K562 (cell line): Measurements from ENCODE around the gene NPIPA5. TPM values are rescaled to one million over a fixed set of nuclear protein-coding genes. Genes with fewer than 3 reads are reported as not detected.

Source experiments
- ATAC-seq: fragments of 200-7000 bp; cut with Tn5 transposase; 3 replicates; pipeline ENCODE4 v1.9.1; 2020; ENCODE audit warnings: moderate library complexity
- BruUV-seq: library from RNA; stranded (reverse); fragments of 400-500 nt; replicated peaks from 2 replicates; lab custom pipeline; 2021; lab: Mats Ljungman, UMichigan
- CTCF ChIA-PET: fragments of 300-600 bp; formaldehyde crosslinking; extraction: SDS; loops from one replicate; lab custom pipeline; 2021; ENCODE audit warnings: low intra/inter-chr PET ratio; lab: Yijun Ruan, JAX
- POLR2A ChIA-PET: fragments of 300-600, 350-650 bp; sonication (Branson Sonifier 250); formaldehyde crosslinking; extraction: SDS; loops from one replicate; lab custom pipeline; 2021; ENCODE audit warnings: antibody characterized with exemption, inconsistent platforms; lab: Yijun Ruan, JAX
- DNase-seq, 4 experiments: peaks; one replicate each; pipeline versions ENCODE4 v3.0.0 to v3.0.0-alpha.2; 2011 to 2018; ENCODE audit warnings: low spot score in 3 of 4, mixed read lengths in 3 of 4; ENCODE audit errors: extremely low read depth in 1 of 4
- FAIRE-seq: peaks from 2 replicates; lab custom pipeline; 2011; peaks lifted over from hg19 to GRCh38; lab: Jason Lieb, UNC
- H2AFZ ChIP-seq: 2 replicates; pipeline ENCODE4 v1.6.0; 2011; ENCODE audit warnings: low read depth, low read length, control low read depth, inconsistent platforms
- H3K27ac ChIP-seq: fragments of 200-600 bp; 3 replicates; pipeline ENCODE4 v1.8.0; 2011; ENCODE audit warnings: low read depth, mild to moderate bottlenecking, control low read depth, inconsistent platforms, low read length, moderate library complexity, mixed read lengths; ENCODE audit errors: extremely low read depth
- H3K27me3 ChIP-seq, 2 experiments: fragments of 300-600 bp in 1 of 2; 2 replicates in 1 of 2; 3 replicates in 1 of 2; pipeline versions ENCODE4 v1.6.0 to v1.8.0; 2011; ENCODE audit warnings: inconsistent platforms in 2 of 2, low read length in 2 of 2, mild to moderate bottlenecking in 1 of 2, mixed read lengths in 1 of 2, moderate library complexity in 1 of 2; ENCODE audit not compliant: control insufficient read depth in 2 of 2, insufficient read depth in 2 of 2
- H3K36me3 ChIP-seq: fragments of 300-600 bp; 3 replicates; pipeline ENCODE4 v1.8.0; 2011; ENCODE audit warnings: mild to moderate bottlenecking, low read length, inconsistent platforms; ENCODE audit not compliant: control insufficient read depth, insufficient read depth
- H3K4me1 ChIP-seq, 2 experiments: fragments of 200-600 bp in 1 of 2; replicated peaks in 1 of 2; 2 replicates in 1 of 2; 3 replicates in 1 of 2; pipeline versions ENCODE4 v1.5.1 to v1.8.0; 2011; ENCODE audit warnings: inconsistent platforms in 2 of 2, low read length in 2 of 2, mild to moderate bottlenecking in 1 of 2, mixed read lengths in 1 of 2, moderate library complexity in 1 of 2; ENCODE audit not compliant: control insufficient read depth in 2 of 2, insufficient read depth in 2 of 2
- H3K4me2 ChIP-seq: 2 replicates; pipeline ENCODE4 v1.6.1; 2011; ENCODE audit warnings: low read length, control low read depth, inconsistent platforms, mixed read lengths; ENCODE audit not compliant: insufficient read depth
- H3K4me3 ChIP-seq: fragments of 200-600 bp; sonication (generic), shearing (Covaris generic); 2 replicates; pipeline ENCODE4 v1.5.1; 2016; ENCODE audit warnings: control low read depth, inconsistent platforms
- H3K79me2 ChIP-seq: fragments of 200-600 bp; 3 replicates; pipeline ENCODE4 v1.8.0; 2011; ENCODE audit warnings: low read length, inconsistent platforms; ENCODE audit not compliant: control insufficient read depth, insufficient read depth
- H3K9ac ChIP-seq, 2 experiments: 2 replicates each; pipeline versions ENCODE4 v1.6.0 to v1.6.1; 2011; ENCODE audit warnings: low read depth in 2 of 2, low read length in 2 of 2, control low read depth in 1 of 2, inconsistent platforms in 1 of 2, mild to moderate bottlenecking in 1 of 2, mixed read lengths in 1 of 2; ENCODE audit not compliant: insufficient read depth in 1 of 2
- H3K9me1 ChIP-seq: one replicate; pipeline ENCODE4 v1.6.0; 2011; ENCODE audit warnings: inconsistent platforms, mild to moderate bottlenecking, low read length, moderate library complexity; ENCODE audit not compliant: control insufficient read depth, insufficient read depth
- H3K9me3 ChIP-seq: replicated peaks from 2 replicates; pipeline ENCODE4 v1.5.1; 2011; ENCODE audit warnings: low read depth, low read length, inconsistent platforms; ENCODE audit not compliant: control insufficient read depth, insufficient read depth
- H4K20me1 ChIP-seq: replicated peaks from 2 replicates; pipeline ENCODE4 v1.6.1; 2011; ENCODE audit warnings: low read length, inconsistent platforms, mixed read lengths; ENCODE audit not compliant: control insufficient read depth, insufficient read depth
- E2F6 ChIP-seq, 2 experiments: IDR thresholded peaks; 2 replicates each; pipeline ENCODE4 v1.6.1; 2011; ENCODE audit warnings: borderline replicate concordance in 1 of 2, control low read depth in 1 of 2, low read depth in 1 of 2, low read length in 1 of 2, mild to moderate bottlenecking in 1 of 2, mixed read lengths in 1 of 2, moderate library complexity in 1 of 2; ENCODE audit not compliant: insufficient read depth in 1 of 2, insufficient read length in 1 of 2, poor library complexity in 1 of 2, severe bottlenecking in 1 of 2; ENCODE audit errors: extremely low read depth in 1 of 2
- L3MBTL2 ChIP-seq: fragments of 450-650 bp; IDR thresholded peaks from 2 replicates; pipeline ENCODE4 v1.6.1; 2016; ENCODE audit warnings: mild to moderate bottlenecking, moderate library complexity
- MAFG ChIP-seq: fragments of 450-650 bp; conservative IDR thresholded peaks from 2 replicates; pipeline ENCODE4 v1.6.1; 2016; ENCODE audit warnings: missing genetic modification characterization, missing compliant biosample characterization
- NCOA1 ChIP-seq: fragments of 450-650 bp; IDR thresholded peaks from 2 replicates; pipeline ENCODE4 v1.6.1; 2016; ENCODE audit warnings: low read depth
- NFE2 ChIP-seq: IDR thresholded peaks from 2 replicates; pipeline ENCODE4 v1.6.1; 2014; ENCODE audit warnings: antibody characterized with exemption, low read depth
- PKNOX1 ChIP-seq: fragments of 450-650 bp; IDR thresholded peaks from 2 replicates; pipeline ENCODE4 v1.6.1; 2016
- SMC3 ChIP-seq: conservative IDR thresholded peaks from 2 replicates; pipeline ENCODE4 v1.6.1; 2011; ENCODE audit warnings: low read depth, low read length, improper control_type of control experiment; ENCODE audit not compliant: insufficient read depth
- TEAD4 ChIP-seq, 2 experiments: sonication (generic) in 1 of 2; formaldehyde crosslinking in 1 of 2; IDR thresholded peaks; 2 replicates each; pipeline versions ENCODE4 v1.6.1 to v1.8.0; 2012 to 2022; ENCODE audit warnings: borderline replicate concordance in 1 of 2, inconsistent platforms in 1 of 2, low read length in 1 of 2, mild to moderate bottlenecking in 1 of 2, missing genetic modification reagents in 1 of 2
- ZBTB11 ChIP-seq, 3 experiments: fragments of 200-800 bp in 1 of 3; fragments of 250-450 bp in 1 of 3; fragments of 450-650 bp in 1 of 3; sonication (Bioruptor Pico) in 1 of 3; sonication (Bioruptor generic) in 1 of 3; formaldehyde crosslinking in 1 of 3; IDR thresholded peaks; 2 replicates each; pipeline versions ENCODE4 v1.6.1 to v1.8.0; 2016 to 2022; ENCODE audit warnings: mild to moderate bottlenecking in 2 of 3, missing genetic modification characterization in 2 of 3, missing compliant biosample characterization in 1 of 3, moderate library complexity in 1 of 3
- ZBTB43 ChIP-seq: sonication (generic); formaldehyde crosslinking; IDR thresholded peaks from 2 replicates; pipeline ENCODE4 v1.8.0; 2023; ENCODE audit warnings: mild to moderate bottlenecking, missing genetic modification reagents
- ZNF436 ChIP-seq: fragments of 250-450, 450-650 bp; sonication (Bioruptor Pico); formaldehyde crosslinking; IDR thresholded peaks from 2 replicates; pipeline ENCODE4 v1.7.0; 2020; ENCODE audit warnings: mild to moderate bottlenecking
- ZNF830 ChIP-seq: fragments of 250-450 bp; sonication (Bioruptor Pico); IDR thresholded peaks from 2 replicates; pipeline ENCODE4 v1.5.0; 2021; ENCODE audit warnings: mild to moderate bottlenecking
- WGBS: fragments of 100-300 bp; shearing (Covaris generic); methylation state at CpG from one replicate; pipeline ENCODE4 v1.1.6; 2016; ENCODE audit warnings: low coverage, mixed read lengths; ENCODE audit not compliant: insufficient coverage; ENCODE audit errors: missing lambda C conversion rate; 5-methylcytosine and 5-hydroxymethylcytosine counted together
- in situ Hi-C: fragments of 300-500 bp; cut with MboI; formaldehyde crosslinking; loops from 4 replicates; pipeline ENCODE4 v1.15.0; 2018; ENCODE audit warnings: inconsistent platforms, mixed read lengths
- intact Hi-C: fragments of 100-400 bp; cut with micrococcal nuclease; formaldehyde crosslinking; loops from 2 replicates; pipeline ENCODE4 v1.14.2; 2022
- polyA plus RNA-seq, 8 experiments: library from polyadenylated mRNA; depleted of rRNA in 4 of 8; stranded (reverse) in 5 of 8; unstranded in 3 of 8; fragments of >200 nt; fragmentation: Nextera tagmentation in 2 of 8; fragmentation: Illumina TruSeq in 1 of 8; extraction: Ambion mirVana in 2 of 8; extraction: Trizol in 1 of 8; gene quantifications; 2 replicates each; pipeline versions ENCODE4 v1.2.1 to v1.2.3, GENCODE V29; 2011 to 2014; ENCODE audit warnings: inconsistent platforms in 1 of 8, missing spikeins in 1 of 8
- total RNA-seq, 7 experiments: library from RNA; depleted of rRNA in 6 of 7; stranded (reverse); fragments of >200 nt in 6 of 7; fragmentation: Illumina TruSeq in 2 of 7; extraction: Trizol in 2 of 7; gene quantifications; 2 replicates each; pipeline versions ENCODE4 v1.2.1 to v1.2.3, GENCODE V29; 2011 to 2021; ENCODE audit warnings: low replicate concordance in 1 of 7

Gene NPIPA5
- total and polyA plus RNA-seq, 9 of the 15 experiments (the other 6 are each of a cell fraction or from before 2014, with no cell fraction given) = 2.2 to 17.0 (median 4.7) TPM

GRCh38 chr16:15427648-15428239, 49.6 kb upstream of the NPIPA5 start:
- Histone ChIP-seq H3K9ac (no peak overlapping the region), H3K4me1 (no peaks in the 10 kb centered on the region; a peak in 1 of 5 replicates), H3K27ac (no peak overlapping the region), H3K4me2 (no peak overlapping the region), H3K36me3 (no peaks in the 10 kb centered on the region), H3K9me1 (no peaks in the 10 kb centered on the region), H3K79me2 (no peaks in the 10 kb centered on the region), H3K27me3 (peaks cover 5 to 18% of the 10 kb centered on the region in 2 experiments; a peak in 3 of 5 replicates), H3K4me3 (no peak overlapping the region), H4K20me1 (no peaks in the 10 kb centered on the region), H3K9me3 (no peaks in the 10 kb centered on the region), H2AFZ (peak overlapping the region; percentile 95)
- in situ Hi-C loops (loop anchor here (10.0 kb wide), 1 partner anchor 277 kb away; no protein-coding TSS in a partner anchor), intact Hi-C loops (loop anchor here (2.0 to 10.0 kb wide), 3 partner anchors 123 to 277 kb away; partner anchors contain the start of gene MARF1)
- ChIA-PET CTCF (interaction anchor here (1.9 kb wide), 1 partner anchor 123 kb away, joined by 10 read pairs; no protein-coding TSS in a partner anchor), POLR2A (no interaction called here)
- FAIRE-seq = peak; percentile 96
- no TSS peak for BruUV-seq
- peak; percentile 96 for ATAC-seq
- WGBS = 1% methylated on average over 8 of the region's 8 CpGs
- peak; percentile 31 to 76 (median 47) for DNase-seq
- TF ChIP-seq ZBTB11 (CRISPR knock-in tag; IDR thresholded peaks at IDR 0.05) (no peak), L3MBTL2 (peak; percentile 76), ZNF436 (no peak), NCOA1 (no peak), NFE2 (peak; percentile 65), ZBTB43 (CRISPR knock-in tag) (no peak), ZNF830 (CRISPR knock-in tag) (no peak), E2F6 (IDR thresholded peaks at IDR 0.05; ENCODE audit: borderline replicate concordance in 1 of 2, extremely low read depth in 1 of 2, insufficient read depth in 1 of 2, insufficient read length in 1 of 2, low read depth in 1 of 2, low read length in 1 of 2, poor library complexity in 1 of 2, severe bottlenecking in 1 of 2) (peak in 1 of 2 experiments; percentile 48), MAFG (tag) (peak; percentile 84), PKNOX1 (peak; percentile 78), TEAD4 (IDR thresholded peaks at IDR 0.05; ENCODE audit: low read length) (0 out of 2 replicates have a peak, but pooled peaks have one; percentile 16), TEAD4 (CRISPR knock-in tag; IDR thresholded peaks at IDR 0.05; ENCODE audit: borderline replicate concordance) (no peak), SMC3 (peak; percentile 81)
